Measurements from ENCODE around the gene SCGB2A2. TPM values are rescaled to one million over a fixed set of nuclear protein-coding genes. Genes with fewer than 3 reads are reported as not detected.

SCGB2A2 gene
- total and polyA plus RNA-seq, 2 donors: 2.7 to 38.8 TPM

DNA sequence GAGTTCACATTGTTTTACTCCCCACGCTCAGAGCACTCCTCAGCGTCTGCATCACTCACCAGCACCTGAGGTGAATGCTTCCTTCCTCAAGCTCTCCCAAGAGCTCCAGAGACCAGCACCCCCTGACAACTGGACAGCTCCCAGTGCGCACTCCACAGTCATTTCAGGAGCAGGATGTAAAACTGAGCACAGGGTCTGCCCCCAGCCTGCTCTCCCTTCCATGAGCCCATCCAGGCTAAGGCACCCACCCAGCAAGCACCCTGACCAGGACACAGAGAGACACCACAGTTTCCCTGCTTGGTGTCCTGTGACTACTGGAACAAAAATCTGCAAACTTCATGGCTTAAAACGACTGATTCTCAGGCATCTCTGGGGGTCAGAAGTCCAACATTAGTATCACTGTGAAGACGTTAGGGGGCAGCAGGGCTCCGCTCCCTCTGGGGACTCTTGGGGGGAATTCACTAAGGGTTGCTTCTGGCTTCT, 24.6 kb upstream of the SCGB2A2 start:
- Histone ChIP-seq H3K9me3 (ENCODE audit: control insufficient read depth in 2 of 2, insufficient read depth in 1 of 2, low read length in 1 of 2) (peaks cover 0 to under 1% of the 10 kb centered on the region in 2 donors), H3K27me3 (ENCODE audit: control insufficient read depth in 2 of 2, insufficient read depth in 1 of 2, low read length in 1 of 2) (no peaks in the 10 kb centered on the region), H3K27ac (ENCODE audit: low read depth in 1 of 2, low read length in 1 of 2) (no peak overlapping the region), H3K36me3 (ENCODE audit: control insufficient read depth in 2 of 2, insufficient read depth in 2 of 2, low read length in 1 of 2) (no peaks in the 10 kb centered on the region), H3K4me1 (ENCODE audit: control insufficient read depth in 2 of 2, insufficient read depth in 2 of 2, low read length in 2 of 2) (no peaks in the 10 kb centered on the region), H3K4me3 (ENCODE audit: low read length in 2 of 2) (no peak overlapping the region)
- 27% methylated on average over 6 of the region's 6 CpGs for whole genome bisulfite sequencing
- DNase-seq (ENCODE audit: low read depth in 6 of 9, low spot score in 9 of 9): peak in 2 of 9 donors; percentile 2 to 15

DNA sequence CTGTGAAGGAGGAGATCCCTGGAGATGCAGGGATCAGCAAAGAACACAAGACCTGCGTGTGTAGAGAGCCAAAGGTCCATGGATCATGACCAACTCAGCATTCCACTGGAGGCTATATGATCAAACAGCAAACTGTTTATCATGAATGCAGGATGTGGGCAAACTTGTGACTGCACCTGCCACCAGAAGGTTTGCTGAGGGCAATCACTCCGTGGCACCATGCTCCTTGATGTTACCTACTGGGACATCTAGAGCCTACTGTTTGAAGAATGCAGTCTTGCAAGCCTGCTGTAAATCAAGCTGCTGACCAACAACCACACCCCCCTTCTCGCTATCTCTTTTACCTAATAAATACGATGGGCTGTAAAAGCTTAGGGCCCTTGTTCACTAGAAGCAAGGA, 18.3 kb upstream of the SCGB2A2 start:
- peaks cover 3 to 9% of the 10 kb centered on the region in 2 donors for H3K9me3 ChIP-seq (ENCODE audit: control insufficient read depth in 2 of 2, insufficient read depth in 1 of 2, low read length in 1 of 2)
- 67% methylated on average over 4 of the region's 4 CpGs for WGBS

DNA sequence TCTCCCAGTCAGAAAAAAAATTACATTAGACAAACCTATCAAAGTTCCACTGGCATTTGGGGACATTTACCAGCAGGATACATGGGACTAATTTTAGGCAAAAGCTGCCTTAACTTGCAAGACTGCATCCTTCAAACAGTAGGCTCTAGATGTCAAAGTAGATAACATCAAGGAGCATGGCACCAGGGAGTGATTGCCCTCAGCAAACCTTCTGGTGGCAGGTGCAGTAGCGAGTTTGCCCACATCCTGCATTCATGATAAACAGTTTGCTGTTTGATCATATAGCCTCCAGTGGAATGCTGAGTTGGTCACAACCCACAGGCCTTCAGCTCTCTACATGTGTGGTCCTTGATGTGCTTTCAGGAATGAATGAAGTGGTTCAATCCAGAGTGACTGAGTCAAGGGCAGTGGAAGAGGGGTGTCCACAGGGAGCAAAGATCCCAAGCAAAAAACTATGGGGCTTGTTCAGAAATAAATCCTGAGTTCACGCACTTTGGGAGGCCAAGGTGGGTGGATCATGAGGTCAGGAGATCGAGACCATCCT, 15.9 kb upstream of the SCGB2A2 start:
- H3K27ac ChIP-seq (ENCODE audit: low read depth in 1 of 2, low read length in 1 of 2): no peak overlapping the region
- H3K9me3 ChIP-seq (ENCODE audit: control insufficient read depth in 2 of 2, insufficient read depth in 1 of 2, low read length in 1 of 2): peaks cover 3 to 9% of the 10 kb centered on the region in 2 donors
- WGBS: 60% methylated on average over 3 of the region's 3 CpGs
- H3K4me1 ChIP-seq (ENCODE audit: control insufficient read depth in 2 of 2, insufficient read depth in 2 of 2, low read length in 2 of 2): no peaks in the 10 kb centered on the region
- DNase-seq (ENCODE audit: low read depth in 6 of 9, low spot score in 9 of 9): no peak
- no peaks in the 10 kb centered on the region for H3K36me3 ChIP-seq (ENCODE audit: control insufficient read depth in 2 of 2, insufficient read depth in 2 of 2, low read length in 1 of 2)
- no peaks in the 10 kb centered on the region for H3K27me3 ChIP-seq (ENCODE audit: control insufficient read depth in 2 of 2, insufficient read depth in 1 of 2, low read length in 1 of 2)
- H3K4me3 ChIP-seq (ENCODE audit: low read length in 2 of 2): no peak overlapping the region

More for the DNA sequence above, 18.3 kb upstream of the SCGB2A2 start:
- no peaks in the 10 kb centered on the region for H3K36me3 ChIP-seq (ENCODE audit: control insufficient read depth in 2 of 2, insufficient read depth in 2 of 2, low read length in 1 of 2)
- no peak overlapping the region for H3K4me3 ChIP-seq (ENCODE audit: low read length in 2 of 2)
- no peaks in the 10 kb centered on the region for H3K27me3 ChIP-seq (ENCODE audit: control insufficient read depth in 2 of 2, insufficient read depth in 1 of 2, low read length in 1 of 2)
- H3K4me1 ChIP-seq (ENCODE audit: control insufficient read depth in 2 of 2, insufficient read depth in 2 of 2, low read length in 2 of 2): no peaks in the 10 kb centered on the region
- DNase-seq (ENCODE audit: low read depth in 6 of 9, low spot score in 9 of 9): no peak
- H3K27ac ChIP-seq (ENCODE audit: low read depth in 1 of 2, low read length in 1 of 2): no peak overlapping the region

DNA sequence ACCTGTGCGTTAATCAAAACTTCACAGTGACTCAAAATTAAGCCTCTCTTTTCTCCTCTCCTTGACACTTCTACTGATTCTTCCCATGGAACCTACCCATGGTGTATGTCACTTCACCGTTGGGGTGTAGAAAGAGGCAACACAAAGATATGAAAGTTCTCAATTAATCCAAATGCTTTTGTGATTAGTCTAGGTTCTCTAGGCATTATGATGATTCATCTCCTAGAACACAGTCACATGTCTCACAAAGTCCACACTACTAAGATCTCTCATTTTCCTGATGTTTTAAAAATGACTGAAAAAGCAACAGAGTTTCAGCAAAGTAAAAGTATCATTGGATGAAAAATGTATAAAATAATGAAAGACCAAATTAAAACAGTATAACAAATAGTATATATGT, 13.7 kb upstream of the SCGB2A2 start:
- H3K27me3 ChIP-seq (ENCODE audit: control insufficient read depth in 2 of 2, insufficient read depth in 1 of 2, low read length in 1 of 2): no peaks in the 10 kb centered on the region
- H3K4me3 ChIP-seq (ENCODE audit: low read length in 2 of 2): no peak overlapping the region
- H3K36me3 ChIP-seq (ENCODE audit: control insufficient read depth in 2 of 2, insufficient read depth in 2 of 2, low read length in 1 of 2): no peaks in the 10 kb centered on the region
- 95% methylated on average over 2 of the region's 2 CpGs for WGBS
- no peak for DNase-seq (ENCODE audit: low read depth in 6 of 9, low spot score in 9 of 9)
- peaks cover 2 to 9% of the 10 kb centered on the region in 2 donors for H3K9me3 ChIP-seq (ENCODE audit: control insufficient read depth in 2 of 2, insufficient read depth in 1 of 2, low read length in 1 of 2)
- no peaks in the 10 kb centered on the region for H3K4me1 ChIP-seq (ENCODE audit: control insufficient read depth in 2 of 2, insufficient read depth in 2 of 2, low read length in 2 of 2)
- no peak overlapping the region for H3K27ac ChIP-seq (ENCODE audit: low read depth in 1 of 2, low read length in 1 of 2)

DNA sequence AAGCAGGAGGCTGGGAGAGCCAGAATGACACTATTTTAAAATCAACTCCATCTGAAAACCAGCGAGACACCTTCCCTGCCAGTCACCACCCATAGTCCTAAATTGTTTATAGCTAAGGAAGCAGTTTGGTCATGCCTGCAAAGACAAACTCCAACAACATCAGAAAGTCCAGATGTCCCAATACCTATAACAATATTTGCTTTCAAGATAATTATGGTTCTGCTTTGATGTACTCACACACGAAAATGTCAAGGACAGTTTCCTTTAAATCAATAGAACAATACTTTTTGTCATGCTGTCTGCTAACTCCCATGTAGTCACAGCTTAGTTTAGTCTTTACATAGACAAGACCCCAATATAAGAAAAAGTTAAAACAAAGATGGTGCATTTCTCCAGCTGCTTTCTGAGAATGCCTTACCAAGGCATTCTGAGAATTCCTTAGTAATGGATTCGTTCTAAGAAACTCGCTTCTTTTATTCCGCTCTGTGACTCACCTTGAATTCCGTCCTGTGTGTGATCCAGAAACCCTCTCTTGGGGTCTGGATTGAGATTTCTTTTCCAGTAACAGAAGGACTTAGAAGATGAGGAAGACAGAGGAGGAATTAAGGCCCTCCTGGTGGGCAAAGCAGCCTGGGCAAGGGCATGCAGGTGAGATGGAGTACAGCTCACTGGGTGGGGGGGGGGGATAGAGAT, 9.6 kb upstream of the SCGB2A2 start:
- DNase-seq (ENCODE audit: low read depth in 6 of 9, low spot score in 9 of 9): no peak
- Histone ChIP-seq H3K4me3 (ENCODE audit: low read length in 2 of 2) (no peak overlapping the region), H3K36me3 (ENCODE audit: control insufficient read depth in 2 of 2, insufficient read depth in 2 of 2, low read length in 1 of 2) (no peaks in the 10 kb centered on the region), H3K27ac (ENCODE audit: low read depth in 1 of 2, low read length in 1 of 2) (no peak overlapping the region), H3K27me3 (ENCODE audit: control insufficient read depth in 2 of 2, insufficient read depth in 1 of 2, low read length in 1 of 2) (no peaks in the 10 kb centered on the region), H3K4me1 (ENCODE audit: control insufficient read depth in 2 of 2, insufficient read depth in 2 of 2, low read length in 2 of 2) (no peaks in the 10 kb centered on the region), H3K9me3 (ENCODE audit: control insufficient read depth in 2 of 2, insufficient read depth in 1 of 2, low read length in 1 of 2) (no peaks in the 10 kb centered on the region)
- WGBS: 86% methylated on average over 6 of the region's 6 CpGs

DNA sequence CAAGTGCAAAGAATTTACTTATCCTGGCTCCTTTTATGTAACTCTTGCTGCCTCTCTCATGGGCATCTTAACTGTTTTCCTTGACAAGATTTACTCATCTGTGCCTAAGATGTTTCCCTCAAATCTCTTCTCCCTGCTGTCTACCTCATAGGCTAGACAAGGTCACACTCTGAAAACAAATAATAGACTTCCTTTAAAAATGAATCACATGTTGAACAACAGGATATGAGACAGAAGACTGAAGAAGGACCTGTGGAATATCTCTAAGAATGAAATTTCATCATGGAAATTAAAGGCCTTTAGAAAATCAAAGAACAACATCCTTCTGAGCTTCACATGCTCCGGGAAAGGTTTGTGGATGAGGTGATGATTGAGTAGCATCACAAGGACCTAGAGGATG, 6.0 kb upstream of the SCGB2A2 start:
- no peak for DNase-seq (ENCODE audit: low read depth in 6 of 9, low spot score in 9 of 9)
- Histone ChIP-seq H3K36me3 (ENCODE audit: control insufficient read depth in 2 of 2, insufficient read depth in 2 of 2, low read length in 1 of 2) (no peaks in the 10 kb centered on the region), H3K9me3 (ENCODE audit: control insufficient read depth in 2 of 2, insufficient read depth in 1 of 2, low read length in 1 of 2) (no peaks in the 10 kb centered on the region), H3K27ac (ENCODE audit: low read depth in 1 of 2, low read length in 1 of 2) (no peak overlapping the region), H3K4me3 (ENCODE audit: low read length in 2 of 2) (no peak overlapping the region), H3K4me1 (ENCODE audit: control insufficient read depth in 2 of 2, insufficient read depth in 2 of 2, low read length in 2 of 2) (no peaks in the 10 kb centered on the region), H3K27me3 (ENCODE audit: control insufficient read depth in 2 of 2, insufficient read depth in 1 of 2, low read length in 1 of 2) (no peaks in the 10 kb centered on the region)
- WGBS: 97% methylated on average over 1 of the region's 1 CpG

DNA sequence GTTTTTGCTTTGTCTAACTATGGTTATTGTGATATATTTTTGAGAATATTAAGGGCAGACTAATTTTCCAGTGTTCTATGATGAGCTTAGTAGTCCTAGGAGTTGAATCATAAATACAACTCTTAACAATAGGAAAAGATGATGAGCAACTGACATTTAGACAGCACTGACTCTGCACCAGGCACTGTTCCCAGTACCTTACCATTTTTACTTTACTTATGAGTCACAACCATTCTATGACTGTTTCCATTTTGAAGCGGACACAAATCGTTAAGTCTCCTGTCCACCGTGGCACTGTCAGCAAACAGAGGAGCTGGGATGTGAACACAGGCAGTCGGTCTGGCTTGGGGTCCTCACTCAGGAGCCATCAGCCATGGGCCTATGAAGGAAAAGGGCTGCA, 3.4 kb upstream of the SCGB2A2 start:
- DNase-seq (ENCODE audit: low read depth in 6 of 9, low spot score in 9 of 9): no peak
- H3K9me3 ChIP-seq (ENCODE audit: control insufficient read depth in 2 of 2, insufficient read depth in 1 of 2, low read length in 1 of 2): no peaks in the 10 kb centered on the region
- 92% methylated on average over 4 of the region's 4 CpGs for WGBS
- H3K4me3 ChIP-seq (ENCODE audit: low read length in 2 of 2): no peak overlapping the region
- no peak overlapping the region for H3K27ac ChIP-seq (ENCODE audit: low read depth in 1 of 2, low read length in 1 of 2)
- no peaks in the 10 kb centered on the region for H3K36me3 ChIP-seq (ENCODE audit: control insufficient read depth in 2 of 2, insufficient read depth in 2 of 2, low read length in 1 of 2)
- peaks cover 0 to 2% of the 10 kb centered on the region in 2 donors for H3K27me3 ChIP-seq (ENCODE audit: control insufficient read depth in 2 of 2, insufficient read depth in 1 of 2, low read length in 1 of 2)
- no peaks in the 10 kb centered on the region for H3K4me1 ChIP-seq (ENCODE audit: control insufficient read depth in 2 of 2, insufficient read depth in 2 of 2, low read length in 2 of 2)

DNA sequence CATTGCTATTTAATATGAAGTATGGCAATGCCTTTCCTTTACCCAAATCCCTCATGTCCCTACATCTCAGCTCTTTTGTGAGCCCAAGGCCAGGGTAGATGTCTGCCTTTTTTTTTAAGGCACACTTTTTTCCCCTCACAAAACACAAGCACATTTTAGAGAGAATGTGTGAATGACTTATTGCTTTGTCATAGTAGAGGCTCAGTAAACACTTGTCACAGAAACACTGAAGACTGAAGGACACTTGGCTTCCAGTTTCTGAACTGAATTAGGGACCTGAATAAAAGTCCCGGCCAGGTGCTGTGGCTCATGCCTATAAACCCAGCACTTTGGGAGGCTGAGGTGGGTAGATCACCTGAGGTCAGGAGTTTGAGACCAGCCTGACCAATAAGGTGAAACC, 2.9 kb upstream of the SCGB2A2 start:
- no peak for DNase-seq (ENCODE audit: low read depth in 6 of 9, low spot score in 9 of 9)
- Histone ChIP-seq H3K27ac (ENCODE audit: low read depth in 1 of 2, low read length in 1 of 2) (no peak overlapping the region), H3K4me3 (ENCODE audit: low read length in 2 of 2) (no peak overlapping the region), H3K36me3 (ENCODE audit: control insufficient read depth in 2 of 2, insufficient read depth in 2 of 2, low read length in 1 of 2) (no peaks in the 10 kb centered on the region), H3K27me3 (ENCODE audit: control insufficient read depth in 2 of 2, insufficient read depth in 1 of 2, low read length in 1 of 2) (peaks cover 0 to 2% of the 10 kb centered on the region in 2 donors), H3K9me3 (ENCODE audit: control insufficient read depth in 2 of 2, insufficient read depth in 1 of 2, low read length in 1 of 2) (no peaks in the 10 kb centered on the region), H3K4me1 (ENCODE audit: control insufficient read depth in 2 of 2, insufficient read depth in 2 of 2, low read length in 2 of 2) (no peaks in the 10 kb centered on the region)
- 97% methylated on average over 1 of the region's 1 CpG for WGBS

DNA sequence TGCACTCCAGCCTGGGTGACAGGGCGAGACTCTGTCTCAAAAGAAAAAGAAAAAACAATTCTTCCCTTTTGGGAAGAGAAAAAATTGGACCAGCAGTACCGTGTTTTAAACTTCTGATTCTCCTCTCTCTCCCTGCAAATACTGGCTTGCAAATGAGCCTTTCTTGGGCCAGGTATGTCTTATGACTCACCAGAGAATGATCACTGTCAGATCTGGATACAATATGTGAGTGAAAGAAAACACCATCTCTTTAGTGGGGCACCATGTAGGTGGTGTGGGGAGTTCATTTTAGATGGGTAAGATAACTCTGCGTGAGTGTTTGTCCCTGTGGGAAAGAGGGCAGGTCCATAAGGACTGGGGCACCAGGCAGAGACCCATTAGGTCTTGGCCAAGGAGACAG, 2.4 kb upstream of the SCGB2A2 start:
- Histone ChIP-seq H3K27ac (ENCODE audit: low read depth in 1 of 2, low read length in 1 of 2) (no peak overlapping the region), H3K4me3 (ENCODE audit: low read length in 2 of 2) (no peak overlapping the region), H3K4me1 (ENCODE audit: control insufficient read depth in 2 of 2, insufficient read depth in 2 of 2, low read length in 2 of 2) (no peaks in the 10 kb centered on the region), H3K27me3 (ENCODE audit: control insufficient read depth in 2 of 2, insufficient read depth in 1 of 2, low read length in 1 of 2) (peaks cover 0 to 2% of the 10 kb centered on the region in 2 donors), H3K9me3 (ENCODE audit: control insufficient read depth in 2 of 2, insufficient read depth in 1 of 2, low read length in 1 of 2) (no peaks in the 10 kb centered on the region), H3K36me3 (ENCODE audit: control insufficient read depth in 2 of 2, insufficient read depth in 2 of 2, low read length in 1 of 2) (no peaks in the 10 kb centered on the region)
- no peak for DNase-seq (ENCODE audit: low read depth in 6 of 9, low spot score in 9 of 9)
- 89% methylated on average over 3 of the region's 3 CpGs for WGBS
